IMR-90 (cell line): ENCODE data around the gene TMEM170B. TPM values are rescaled to one million over a fixed set of nuclear protein-coding genes. Genes with fewer than 3 reads are reported as not detected.

Experiments
- ATAC-seq: fragments of 200-7000 bp; cut with Tn5 transposase; 2 replicates; pipeline ENCODE4 v1.9.1; 2020; ENCODE audit warnings: low read depth, mild to moderate bottlenecking, moderate library complexity
- BruUV-seq: library from RNA; stranded (reverse); fragments of 400-500 nt; replicated peaks from 2 replicates; lab custom pipeline; 2021; lab: Mats Ljungman, UMichigan
- CTCF ChIA-PET: fragments of 300-600 bp; formaldehyde crosslinking; extraction: SDS; loops from one replicate; lab custom pipeline; 2021; ENCODE audit warnings: antibody characterized with exemption; lab: Yijun Ruan, JAX
- POLR2A ChIA-PET: fragments of 300-600 bp; sonication (Branson Sonifier 250); formaldehyde crosslinking; loops from one replicate; lab custom pipeline; 2022; ENCODE audit warnings: antibody characterized with exemption; ENCODE audit not compliant: unreplicated experiment; lab: Charles Lee
- DNase-seq: peaks from one replicate; pipeline ENCODE4 v3.0.0; 2013
- H2AFZ ChIP-seq: replicated peaks from 2 replicates; pipeline ENCODE3; 2013; ENCODE audit warnings: low read length, mild to moderate bottlenecking; ENCODE audit not compliant: poor library complexity
- H2AK5ac ChIP-seq: 2 replicates; pipeline ENCODE4 v1.6.1; 2013; ENCODE audit warnings: low read depth, low read length, inconsistent platforms
- H2AK9ac ChIP-seq: replicated peaks from 2 replicates; pipeline ENCODE3; 2013; ENCODE audit warnings: mild to moderate bottlenecking, low read depth, low read length, moderate library complexity; ENCODE audit not compliant: poor library complexity
- H2BK120ac ChIP-seq: 2 replicates; pipeline ENCODE4 v1.6.1; 2013; ENCODE audit warnings: low read depth, low read length, inconsistent platforms
- H2BK15ac ChIP-seq: 3 replicates; pipeline ENCODE4 v1.6.1; 2013; ENCODE audit warnings: low read depth, low read length, inconsistent platforms
- H2BK20ac ChIP-seq: 2 replicates; pipeline ENCODE4 v1.6.1; 2013; ENCODE audit warnings: low read depth, mild to moderate bottlenecking, inconsistent platforms, low read length, moderate library complexity
- H2BK5ac ChIP-seq: 2 replicates; pipeline ENCODE4 v1.6.1; 2013; ENCODE audit warnings: mild to moderate bottlenecking, low read depth, low read length, inconsistent platforms; ENCODE audit not compliant: poor library complexity, severe bottlenecking
- H3K14ac ChIP-seq: replicated peaks from 2 replicates; pipeline ENCODE4 v1.6.1; 2013; ENCODE audit warnings: low read depth, low read length, inconsistent platforms
- H3K18ac ChIP-seq: 2 replicates; pipeline ENCODE4 v1.6.1; 2013; ENCODE audit warnings: low read depth, low read length, control low read depth
- H3K23ac ChIP-seq: 2 replicates; pipeline ENCODE4 v1.6.1; 2013; ENCODE audit warnings: low read depth, low read length, inconsistent platforms
- H3K27ac ChIP-seq: 2 replicates; pipeline ENCODE4 v1.5.1; 2013; ENCODE audit warnings: mild to moderate bottlenecking, control low read depth, low read length; ENCODE audit not compliant: insufficient read depth
- H3K27me3 ChIP-seq: 2 replicates; pipeline ENCODE4 v1.6.1; 2013; ENCODE audit warnings: low read length; ENCODE audit not compliant: control insufficient read depth, insufficient read depth
- H3K36me3 ChIP-seq: 2 replicates; pipeline ENCODE4 v1.6.1; 2013; ENCODE audit warnings: low read length, mixed read lengths; ENCODE audit not compliant: control insufficient read depth, insufficient read depth
- H3K4ac ChIP-seq: 2 replicates; pipeline ENCODE4 v1.6.1; 2013; ENCODE audit warnings: low read depth, low read length, inconsistent platforms
- H3K4me1 ChIP-seq: 2 replicates; pipeline ENCODE4 v1.6.1; 2013; ENCODE audit warnings: low read length, mixed read lengths; ENCODE audit not compliant: control insufficient read depth, insufficient read depth
- H3K4me2 ChIP-seq: 2 replicates; pipeline ENCODE4 v1.6.1; 2013; ENCODE audit warnings: low read depth, mild to moderate bottlenecking, control low read depth, low read length, moderate library complexity
- H3K4me3 ChIP-seq: 2 replicates; pipeline ENCODE4 v1.5.1; 2013; ENCODE audit warnings: low read depth, mild to moderate bottlenecking, control low read depth, low read length, moderate library complexity; ENCODE audit not compliant: insufficient read depth
- H3K56ac ChIP-seq: 2 replicates; pipeline ENCODE4 v1.6.1; 2013; ENCODE audit warnings: low read length, inconsistent platforms; ENCODE audit not compliant: insufficient read depth; ENCODE audit errors: extremely low read depth
- H3K79me1 ChIP-seq, 2 experiments: 2 replicates each; pipeline ENCODE4 v1.6.1; 2013; ENCODE audit warnings: low read length in 2 of 2, inconsistent platforms in 1 of 2, low read depth in 1 of 2
- H3K9ac ChIP-seq: 2 replicates; pipeline ENCODE4 v1.6.1; 2013; ENCODE audit warnings: low read depth, low read length, control low read depth
- H3K9me1 ChIP-seq: 2 replicates; pipeline ENCODE4 v1.6.1; 2013; ENCODE audit warnings: low read length, inconsistent platforms; ENCODE audit not compliant: insufficient read depth
- H3K9me3 ChIP-seq: 2 replicates; pipeline ENCODE4 v1.6.1; 2013; ENCODE audit warnings: low read length; ENCODE audit not compliant: control insufficient read depth, insufficient read depth
- H4K20me1 ChIP-seq: 2 replicates; pipeline ENCODE4 v1.6.1; 2013; ENCODE audit warnings: low read length, inconsistent platforms; ENCODE audit not compliant: insufficient read depth
- H4K5ac ChIP-seq: 2 replicates; pipeline ENCODE4 v1.6.1; 2013; ENCODE audit warnings: mild to moderate bottlenecking, low read depth, low read length, control low read depth
- H4K8ac ChIP-seq, 2 experiments: 2 replicates each; pipeline ENCODE4 v1.6.1; 2013; ENCODE audit warnings: low read depth in 2 of 2, low read length in 2 of 2, control low read depth in 1 of 2, inconsistent platforms in 1 of 2
- H4K91ac ChIP-seq: 2 replicates; pipeline ENCODE4 v1.6.1; 2013; ENCODE audit warnings: low read depth, low read length, inconsistent platforms; ENCODE audit not compliant: insufficient read depth
- BHLHE40 ChIP-seq: fragments of 150-350 bp; IDR thresholded peaks from 2 replicates; pipeline ENCODE4 v1.6.1; 2016; ENCODE audit warnings: mild to moderate bottlenecking, low read depth, low read length
- CEBPB ChIP-seq: IDR thresholded peaks from 2 replicates; pipeline ENCODE4 v1.6.1; 2012; ENCODE audit warnings: low read depth, low read length, improper control_type of control experiment
- CHD1 ChIP-seq: IDR thresholded peaks from 2 replicates; pipeline ENCODE4 v1.6.1; 2012; ENCODE audit warnings: low read depth, low read length, improper control_type of control experiment
- CTCF ChIP-seq: conservative IDR thresholded peaks from 2 replicates; pipeline ENCODE4 v1.5.1; 2012; ENCODE audit warnings: mild to moderate bottlenecking, low read depth, low read length, improper control_type of control experiment
- FOS ChIP-seq: fragments of 150-350 bp; IDR thresholded peaks from 2 replicates; pipeline ENCODE4 v1.6.1; 2016; ENCODE audit warnings: low read depth, low read length
- MAZ ChIP-seq: IDR thresholded peaks from 2 replicates; pipeline ENCODE4 v1.6.1; 2012; ENCODE audit warnings: low read depth, mild to moderate bottlenecking, low read length, improper control_type of control experiment, moderate library complexity, borderline replicate concordance
- MXI1 ChIP-seq: IDR thresholded peaks from 2 replicates; pipeline ENCODE4 v1.6.1; 2012; ENCODE audit warnings: low read depth, mild to moderate bottlenecking, low read length, moderate library complexity, borderline replicate concordance
- NFE2L2 ChIP-seq: fragments of 150-350 bp; IDR thresholded peaks from 2 replicates; pipeline ENCODE4 v1.6.1; 2016; ENCODE audit warnings: low read depth, mild to moderate bottlenecking, low read length
- RFX5 ChIP-seq: IDR thresholded peaks from 2 replicates; pipeline ENCODE4 v1.8.0; 2012; ENCODE audit warnings: low read depth, mild to moderate bottlenecking, low read length, moderate library complexity
- SMC3 ChIP-seq: fragments of 150-350 bp; IDR thresholded peaks from 2 replicates; pipeline ENCODE4 v1.6.1; 2016; ENCODE audit warnings: low read depth, mild to moderate bottlenecking, antibody characterized with exemption, low read length, moderate library complexity
- WGBS, 2 experiments: methylation state at CpG; one replicate each; pipeline versions ENCODE4 v1.1.5 to v1.1.7; 2013; ENCODE audit warnings: missing lambda C conversion rate in 2 of 2; ENCODE audit not compliant: insufficient read length in 1 of 2; ENCODE audit errors: extremely low coverage in 2 of 2; 5-methylcytosine and 5-hydroxymethylcytosine counted together
- dilution Hi-C: fragments of 300-500 bp; cut with HindIII; formaldehyde crosslinking; loops from one replicate; pipeline ENCODE4 v1.14.3; 2018; ENCODE audit warnings: low sequenced_read_pairs; ENCODE audit not compliant: unreplicated experiment
- in situ Hi-C: fragments of 300-500 bp; cut with MboI; formaldehyde crosslinking; loops from 3 replicates; pipeline ENCODE4 v1.14.3; 2019; ENCODE audit warnings: low sequenced_read_pairs, inconsistent platforms, mixed read lengths
- intact Hi-C: fragments of 100-400 bp; cut with micrococcal nuclease; formaldehyde crosslinking; loops from 2 replicates; pipeline ENCODE4 v1.10.0; 2022
- polyA plus RNA-seq, 3 experiments: library from polyadenylated mRNA; depleted of rRNA; stranded (reverse); fragments of >200 nt; gene quantifications; 2 replicates each; pipeline ENCODE4 v1.2.3, GENCODE V29; 2012; ENCODE audit warnings: low replicate concordance in 1 of 3
- total RNA-seq: library from RNA; depleted of rRNA; stranded (reverse); fragments of >200 nt; gene quantifications from 2 replicates; pipeline ENCODE4 v1.2.3, GENCODE V29; 2012
- TF ChIP-seq, protein P1 (sequence below): fragments of 150-350 bp; IDR thresholded peaks from 2 replicates; pipeline ENCODE4 v1.6.1; 2016; ENCODE audit warnings: low read depth, mild to moderate bottlenecking, low read length, moderate library complexity, borderline replicate concordance

Gene TMEM170B
- total and polyA plus RNA-seq, 2 of the 4 experiments (the other 2 are of a cell fraction) = 0.10 to 0.18 TPM

GRCh38 chr6:11625302-11625701, 87.8 kb downstream of the TMEM170B start:
- TF ChIP-seq BHLHE40 (no peak), CHD1 (no peak), MXI1 (no peak), SMC3 (no peak), RFX5 (no peak), NFE2L2 (no peak), CEBPB (no peak), MAZ (no peak), CTCF (no peak), FOS (no peak)
- TF ChIP-seq, protein P1, sequence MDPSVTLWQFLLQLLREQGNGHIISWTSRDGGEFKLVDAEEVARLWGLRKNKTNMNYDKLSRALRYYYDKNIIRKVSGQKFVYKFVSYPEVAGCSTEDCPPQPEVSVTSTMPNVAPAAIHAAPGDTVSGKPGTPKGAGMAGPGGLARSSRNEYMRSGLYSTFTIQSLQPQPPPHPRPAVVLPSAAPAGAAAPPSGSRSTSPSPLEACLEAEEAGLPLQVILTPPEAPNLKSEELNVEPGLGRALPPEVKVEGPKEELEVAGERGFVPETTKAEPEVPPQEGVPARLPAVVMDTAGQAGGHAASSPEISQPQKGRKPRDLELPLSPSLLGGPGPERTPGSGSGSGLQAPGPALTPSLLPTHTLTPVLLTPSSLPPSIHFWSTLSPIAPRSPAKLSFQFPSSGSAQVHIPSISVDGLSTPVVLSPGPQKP = no peak
- ChIA-PET CTCF (no interaction called here), POLR2A (no interaction called here)
- Histone ChIP-seq H3K27me3 (no peaks in the 10 kb centered on the region), H3K9ac (no peak overlapping the region), H3K18ac (no peak overlapping the region), H3K14ac (no peak overlapping the region), H3K27ac (no peak overlapping the region), H2AFZ (peak overlapping the region; percentile 25), H3K4me3 (no peak overlapping the region), H2BK120ac (peak overlapping the region; percentile 8), H2AK9ac (no peak overlapping the region), H3K36me3 (no peaks in the 10 kb centered on the region), H3K9me3 (no peaks in the 10 kb centered on the region), H3K9me1 (no peaks in the 10 kb centered on the region), H3K56ac (no peak overlapping the region), H3K4me2 (no peak overlapping the region), H4K8ac (no peak overlapping the region), H3K23ac (no peak overlapping the region), H4K20me1 (no peaks in the 10 kb centered on the region), H2AK5ac (no peak overlapping the region), H4K5ac (no peak overlapping the region), H3K4me1 (0 out of 2 replicates have a peak, but pooled peaks cover 2% of the 10 kb centered on the region), H2BK15ac (peak overlapping the region; percentile 84; the same call in 2 of the 3 replicates), H4K91ac (peak overlapping the region; percentile 6; the same call in 1 of the 2 replicates), H2BK5ac (no peak overlapping the region), H3K79me1 (no peaks in the 10 kb centered on the region), H2BK20ac (no peak overlapping the region; the same call in 1 of the 2 replicates), H3K4ac (peak overlapping the region; percentile 7; the same call in 1 of the 2 replicates)
- in situ Hi-C loops = no loop called here
- intact Hi-C loops = no loop called here
- dilution Hi-C loops = no loop called here
- no peak for DNase-seq
- no TSS peak for BruUV-seq
- no peak for ATAC-seq
- no CpG with 5 or more reads among the region's 8 CpGs for WGBS, 2 experiments
